ENCODE results near the gene LDB1.

DNA sequence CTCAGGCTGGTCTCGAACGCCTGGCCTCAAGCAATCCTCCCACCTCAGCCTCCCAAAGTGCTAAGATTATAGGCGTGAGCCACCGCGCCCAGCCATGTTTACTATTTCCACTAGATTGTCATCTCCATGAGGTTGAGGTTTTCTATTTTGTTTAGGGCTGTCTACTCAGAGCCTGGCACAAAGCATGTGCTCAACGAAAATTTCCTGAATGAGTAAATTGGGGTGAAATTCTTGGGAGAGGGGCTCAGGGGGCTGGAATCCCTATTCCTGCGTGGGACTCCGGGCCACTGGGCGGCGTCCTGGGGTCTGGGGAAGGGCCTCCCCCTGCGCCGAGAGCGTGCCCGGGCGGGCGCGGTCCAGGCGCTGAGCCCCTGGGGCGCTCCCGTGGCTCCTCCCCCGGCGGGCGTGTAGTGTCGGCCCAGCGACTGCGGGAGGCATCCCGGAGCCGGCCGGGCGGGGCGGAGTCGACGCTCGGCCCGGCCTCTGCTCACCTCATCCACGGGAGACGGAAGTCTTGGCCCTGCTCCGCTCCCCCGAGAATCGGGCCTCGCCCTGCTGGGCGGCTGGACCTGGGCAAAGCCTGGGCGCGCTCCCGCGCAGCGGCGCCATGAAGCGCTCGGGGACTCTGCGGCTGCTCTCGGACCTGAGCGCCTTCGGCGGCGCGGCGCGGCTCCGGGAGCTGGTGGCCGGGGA is 55.2 kb downstream of the LDB1 start, which contains the start of gene HPS6:
- no peak for TF ChIP-seq SP1 (IDR thresholded peaks at IDR 0.05)
- no peak for TF ChIP-seq ZNF384 (IDR thresholded peaks at IDR 0.05)
- no peak for TF ChIP-seq HDGF (IDR thresholded peaks at IDR 0.05; ENCODE audit: borderline replicate concordance)
- no peak for TF ChIP-seq TARDBP (IDR thresholded peaks at IDR 0.05)
- TF ChIP-seq FOXK2 (IDR thresholded peaks at IDR 0.05), result no peak
- TF ChIP-seq, protein P1, sequence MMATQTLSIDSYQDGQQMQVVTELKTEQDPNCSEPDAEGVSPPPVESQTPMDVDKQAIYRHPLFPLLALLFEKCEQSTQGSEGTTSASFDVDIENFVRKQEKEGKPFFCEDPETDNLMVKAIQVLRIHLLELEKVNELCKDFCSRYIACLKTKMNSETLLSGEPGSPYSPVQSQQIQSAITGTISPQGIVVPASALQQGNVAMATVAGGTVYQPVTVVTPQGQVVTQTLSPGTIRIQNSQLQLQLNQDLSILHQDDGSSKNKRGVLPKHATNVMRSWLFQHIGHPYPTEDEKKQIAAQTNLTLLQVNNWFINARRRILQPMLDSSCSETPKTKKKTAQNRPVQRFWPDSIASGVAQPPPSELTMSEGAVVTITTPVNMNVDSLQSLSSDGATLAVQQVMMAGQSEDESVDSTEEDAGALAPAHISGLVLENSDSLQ (IDR thresholded peaks at IDR 0.05), result no peak
- no peak for TF ChIP-seq BHLHE40 (IDR thresholded peaks at IDR 0.05; ENCODE audit: borderline replicate concordance)
- no peak for TF ChIP-seq FOXM1 (IDR thresholded peaks at IDR 0.05; ENCODE audit: borderline replicate concordance)
- TF ChIP-seq SUZ12 (IDR thresholded peaks at IDR 0.05), result no peak
- no peak for TF ChIP-seq NFRKB (IDR thresholded peaks at IDR 0.05)
- no peak for TF ChIP-seq CTBP1 (IDR thresholded peaks at IDR 0.05; ENCODE audit: borderline replicate concordance)
